Activated naive CD4-positive, alpha-beta T cell treated with anti-CD3 and anti-CD28 coated beads for 36 hours (primary cell): ENCODE data around the gene VIP. TPM values are rescaled to one million over a fixed set of nuclear protein-coding genes. Genes with fewer than 3 reads are reported as not detected.

ENCODE experiments used
- CTCF ChIA-PET: fragments of 350-600 bp; sonication (Branson Sonifier 250); formaldehyde crosslinking; loops from one replicate; lab custom pipeline; 2021; ENCODE audit warnings: antibody characterized with exemption; lab: Charles Lee
- DNase-seq: peaks from one replicate; pipeline ENCODE4 v3.0.0-alpha.2; 2020
- H3K27ac Mint-ChIP-seq: one replicate; pipeline ENCODE4 v1.8.0; 2021; ENCODE audit warnings: mild to moderate bottlenecking, mixed read lengths
- H3K27me3 Mint-ChIP-seq: one replicate; pipeline ENCODE4 v1.8.0; 2021; ENCODE audit warnings: low read depth, mixed read lengths
- H3K36me3 Mint-ChIP-seq: one replicate; pipeline ENCODE4 v1.8.0; 2021; ENCODE audit warnings: low read depth, mixed read lengths
- H3K4me1 Mint-ChIP-seq: one replicate; pipeline ENCODE4 v1.8.0; 2021; ENCODE audit warnings: low read depth, mixed read lengths
- H3K4me3 Mint-ChIP-seq: one replicate; pipeline ENCODE4 v1.8.0; 2021; ENCODE audit warnings: mild to moderate bottlenecking, moderate library complexity, mixed read lengths
- H3K9me3 Mint-ChIP-seq: one replicate; pipeline ENCODE4 v1.8.0; 2021; ENCODE audit warnings: mixed read lengths
- intact Hi-C: fragments of 100-400 bp; cut with micrococcal nuclease; formaldehyde crosslinking; loops from one replicate; pipeline ENCODE4 v1.15.1; 2023
- total RNA-seq, 2 experiments: library from RNA; stranded (reverse); gene quantifications; one replicate each; pipeline ENCODE4 v1.2.3, GENCODE V29; 2021

The VIP gene
- total RNA-seq, 2 experiments from 2014 or later = not detected

- intact Hi-C loops = loop anchor here (5.0 kb wide), 1 partner anchor 152 kb away; no protein-coding TSS in a partner anchor
- Mint-ChIP-seq H3K27ac (no peak overlapping the region), H3K27me3 (peaks cover 5% of the 10 kb centered on the region), H3K4me1 (no peaks in the 10 kb centered on the region), H3K9me3 (no peaks in the 10 kb centered on the region), H3K4me3 (no peak overlapping the region), H3K36me3 (no peaks in the 10 kb centered on the region)
- DNase-seq = no peak
- CTCF ChIA-PET = no interaction called here
Observed at GRCh38 chr6:152745509-152746171, 5.0 kb upstream of the VIP start.

- no peak overlapping the region for H3K4me3 Mint-ChIP-seq
- H3K36me3 Mint-ChIP-seq = no peaks in the 10 kb centered on the region
- no peak for DNase-seq
- no peak overlapping the region for H3K27ac Mint-ChIP-seq
- CTCF ChIA-PET = no interaction called here
- intact Hi-C loops = loop anchor here (5.0 kb wide), 1 partner anchor 151 kb away; no protein-coding TSS in a partner anchor
- peaks cover 5% of the 10 kb centered on the region for H3K27me3 Mint-ChIP-seq
- no peaks in the 10 kb centered on the region for H3K9me3 Mint-ChIP-seq
- H3K4me1 Mint-ChIP-seq = no peaks in the 10 kb centered on the region
Observed at GRCh38 chr6:152746172-152746553, 4.4 kb upstream of the VIP start.

DNA sequence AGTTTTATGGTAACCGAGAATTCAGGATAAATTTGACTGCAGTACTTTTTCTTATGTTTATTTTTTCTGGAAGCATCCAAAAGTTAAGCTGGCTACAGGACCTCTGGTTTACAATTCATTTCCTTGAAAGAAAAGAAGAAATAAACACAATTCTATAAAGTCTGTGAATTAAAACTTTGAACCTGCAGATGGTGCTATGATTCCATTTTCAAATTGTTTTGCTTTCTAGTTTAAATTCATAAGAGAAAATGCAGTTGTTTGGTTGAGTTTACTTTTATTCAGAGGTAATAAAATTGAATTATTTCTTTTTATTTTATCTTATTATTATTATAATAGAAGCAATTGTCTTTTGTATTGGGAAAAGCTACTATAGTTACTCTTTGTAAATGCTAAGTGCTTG lies 1.8 kb upstream of the VIP start:
- H3K27ac Mint-ChIP-seq = no peak overlapping the region
- H3K4me3 Mint-ChIP-seq = no peak overlapping the region
- CTCF ChIA-PET = interaction anchor here (1.4 kb wide), 1 partner anchor 199 kb away, joined by 3 read pairs; no protein-coding TSS in a partner anchor
- peaks cover 5% of the 10 kb centered on the region for H3K27me3 Mint-ChIP-seq
- H3K36me3 Mint-ChIP-seq = no peaks in the 10 kb centered on the region
- H3K4me1 Mint-ChIP-seq = no peaks in the 10 kb centered on the region
- no peaks in the 10 kb centered on the region for H3K9me3 Mint-ChIP-seq
- no peak for DNase-seq
- intact Hi-C loops = loop anchor here (2.0 to 5.0 kb wide), 2 partner anchors 148 to 200 kb away; no protein-coding TSS in a partner anchor

- no peaks in the 10 kb centered on the region for H3K4me1 Mint-ChIP-seq
- no peak overlapping the region for H3K4me3 Mint-ChIP-seq
- peaks cover 5% of the 10 kb centered on the region for H3K27me3 Mint-ChIP-seq
- intact Hi-C loops = loop anchor here (2.0 to 5.0 kb wide), 2 partner anchors 148 to 199 kb away; no protein-coding TSS in a partner anchor
- CTCF ChIA-PET = interaction anchor here (1.4 kb wide), 1 partner anchor 199 kb away, joined by 3 read pairs; no protein-coding TSS in a partner anchor
- H3K27ac Mint-ChIP-seq = no peak overlapping the region
- no peaks in the 10 kb centered on the region for H3K36me3 Mint-ChIP-seq
- no peaks in the 10 kb centered on the region for H3K9me3 Mint-ChIP-seq
- no peak for DNase-seq
Observed at GRCh38 chr6:152749336-152749735, 1.3 kb upstream of the VIP start.

DNA sequence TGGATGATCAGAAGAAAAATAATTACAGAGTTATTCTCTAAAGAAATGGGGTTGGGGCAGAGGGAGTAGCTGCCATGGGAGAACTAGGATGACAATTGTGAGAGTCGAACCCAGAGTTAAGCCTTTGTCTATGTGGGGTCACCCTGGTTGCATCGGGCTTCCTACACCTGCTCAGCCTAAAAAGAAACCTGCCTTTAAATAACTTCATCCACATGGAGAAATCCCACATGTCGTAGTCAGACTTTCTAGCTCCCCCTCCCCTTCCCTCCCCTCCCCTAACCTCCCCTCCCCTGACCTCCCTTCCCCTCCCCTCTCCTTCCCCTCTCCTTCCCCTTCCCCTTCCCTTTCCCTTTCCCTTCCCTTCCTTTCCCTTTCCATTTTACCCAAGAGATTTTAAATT lies 14.7 kb downstream of the VIP start:
- Mint-ChIP-seq H3K4me3 (no peak overlapping the region), H3K4me1 (no peaks in the 10 kb centered on the region), H3K27me3 (peaks cover 2% of the 10 kb centered on the region), H3K27ac (no peak overlapping the region), H3K9me3 (no peaks in the 10 kb centered on the region), H3K36me3 (no peaks in the 10 kb centered on the region)
- CTCF ChIA-PET = no interaction called here
- intact Hi-C loops = no loop called here
- no peak for DNase-seq

GRCh38 chr6:152769159-152769558 lies 18.6 kb downstream of the VIP start:
- Mint-ChIP-seq H3K9me3 (no peaks in the 10 kb centered on the region), H3K36me3 (no peaks in the 10 kb centered on the region), H3K4me3 (no peak overlapping the region), H3K27ac (no peak overlapping the region), H3K4me1 (no peaks in the 10 kb centered on the region), H3K27me3 (no peaks in the 10 kb centered on the region)
- DNase-seq = no peak
- intact Hi-C loops = no loop called here
- CTCF ChIA-PET = no interaction called here

GRCh38 chr6:152769993-152770392 lies 19.4 kb downstream of the VIP start:
- Mint-ChIP-seq H3K36me3 (no peaks in the 10 kb centered on the region), H3K4me3 (no peak overlapping the region), H3K27me3 (no peaks in the 10 kb centered on the region), H3K27ac (no peak overlapping the region), H3K4me1 (no peaks in the 10 kb centered on the region), H3K9me3 (no peaks in the 10 kb centered on the region)
- DNase-seq = no peak
- CTCF ChIA-PET = no interaction called here
- intact Hi-C loops = no loop called here

DNA sequence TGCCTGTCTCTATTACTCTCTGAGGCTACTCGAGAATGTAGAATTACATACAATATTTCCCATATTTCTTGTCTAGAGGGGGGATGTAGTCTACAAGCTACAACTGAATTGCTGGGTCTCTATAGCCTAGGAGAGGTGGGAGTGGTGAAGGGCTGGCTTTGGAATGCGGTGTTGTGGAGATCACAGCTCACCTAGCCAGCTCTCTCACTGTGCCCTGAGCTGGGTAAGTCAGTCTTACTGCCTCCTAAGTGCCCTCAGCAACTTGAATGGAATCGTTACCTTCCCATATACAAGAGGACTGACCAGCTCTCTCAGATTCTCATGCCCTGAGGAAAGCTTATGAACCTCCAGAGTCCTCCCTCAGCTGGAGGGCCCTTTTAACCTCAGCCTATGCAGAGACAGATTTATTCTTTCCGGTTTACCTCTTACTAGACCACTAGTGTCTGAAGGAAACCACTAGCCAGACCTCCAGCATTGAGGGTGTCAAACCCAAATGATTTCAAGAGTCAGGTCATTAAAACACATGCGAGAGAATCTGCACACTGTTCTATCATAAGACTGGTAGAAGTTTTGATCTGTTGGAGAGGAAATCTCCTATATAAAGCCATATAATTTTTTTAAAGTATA lies 20.6 kb downstream of the VIP start:
- H3K27me3 Mint-ChIP-seq = no peaks in the 10 kb centered on the region
- H3K9me3 Mint-ChIP-seq = no peaks in the 10 kb centered on the region
- no peaks in the 10 kb centered on the region for H3K4me1 Mint-ChIP-seq
- DNase-seq = no peak
- intact Hi-C loops = no loop called here
- CTCF ChIA-PET = interaction anchor here (0.7 kb wide), 1 partner anchor 177 kb away, joined by 3 read pairs; no protein-coding TSS in a partner anchor
- no peak overlapping the region for H3K27ac Mint-ChIP-seq
- no peaks in the 10 kb centered on the region for H3K36me3 Mint-ChIP-seq
- no peak overlapping the region for H3K4me3 Mint-ChIP-seq

GRCh38 chr6:152775428-152775827 lies 24.8 kb downstream of the VIP start:
- H3K27ac Mint-ChIP-seq = no peak overlapping the region
- H3K4me1 Mint-ChIP-seq = no peaks in the 10 kb centered on the region
- no peaks in the 10 kb centered on the region for H3K36me3 Mint-ChIP-seq
- H3K27me3 Mint-ChIP-seq = no peaks in the 10 kb centered on the region
- no peak overlapping the region for H3K4me3 Mint-ChIP-seq
- no peaks in the 10 kb centered on the region for H3K9me3 Mint-ChIP-seq
- CTCF ChIA-PET = no interaction called here
- DNase-seq = no peak
- intact Hi-C loops = no loop called here

DNA sequence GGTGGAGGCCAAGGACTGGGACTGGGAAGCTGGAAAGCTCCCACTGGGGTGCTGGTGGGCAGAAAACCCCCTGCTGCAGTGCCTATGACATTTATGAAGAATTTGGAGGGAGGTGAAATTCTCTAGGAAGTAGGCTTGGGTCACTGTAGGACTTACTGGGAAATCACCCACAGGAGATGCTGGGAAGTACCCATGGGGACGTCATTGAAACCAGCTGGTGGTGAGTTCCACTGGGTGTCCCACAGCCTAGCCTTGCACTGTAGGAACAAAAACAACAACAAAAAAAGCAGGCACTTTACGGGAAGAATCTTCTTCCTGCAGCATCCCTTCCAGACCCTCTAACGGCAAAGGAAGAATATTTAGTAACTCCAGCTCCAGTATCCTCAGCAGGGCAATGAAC lies 26.2 kb downstream of the VIP start:
- Mint-ChIP-seq H3K27me3 (no peaks in the 10 kb centered on the region), H3K4me3 (no peak overlapping the region), H3K4me1 (no peaks in the 10 kb centered on the region), H3K36me3 (no peaks in the 10 kb centered on the region), H3K9me3 (no peaks in the 10 kb centered on the region), H3K27ac (no peak overlapping the region)
- CTCF ChIA-PET = no interaction called here
- no peak for DNase-seq
- intact Hi-C loops = no loop called here

GRCh38 chr6:152783217-152783878 lies 32.8 kb downstream of the VIP start:
- DNase-seq = no peak
- no peaks in the 10 kb centered on the region for H3K4me1 Mint-ChIP-seq
- H3K9me3 Mint-ChIP-seq = no peaks in the 10 kb centered on the region
- H3K4me3 Mint-ChIP-seq = no peak overlapping the region
- intact Hi-C loops = no loop called here
- CTCF ChIA-PET = no interaction called here
- H3K27me3 Mint-ChIP-seq = peaks cover 3% of the 10 kb centered on the region
- no peak overlapping the region for H3K27ac Mint-ChIP-seq
- no peaks in the 10 kb centered on the region for H3K36me3 Mint-ChIP-seq

- CTCF ChIA-PET = no interaction called here
- intact Hi-C loops = no loop called here
- H3K4me3 Mint-ChIP-seq = no peak overlapping the region
- H3K36me3 Mint-ChIP-seq = no peaks in the 10 kb centered on the region
- no peaks in the 10 kb centered on the region for H3K4me1 Mint-ChIP-seq
- no peak overlapping the region for H3K27ac Mint-ChIP-seq
- no peak for DNase-seq
- H3K27me3 Mint-ChIP-seq = peaks cover 10% of the 10 kb centered on the region
- no peaks in the 10 kb centered on the region for H3K9me3 Mint-ChIP-seq
Observed at GRCh38 chr6:152794696-152795095, 44.1 kb downstream of the VIP start.
